A549 (cell line): ENCODE measurements around the gene CCDC34.

Experiments used
- CEBPB ChIP-seq, 2 experiments: fragments of >200 bp in 1 of 2; sonication (Bioruptor Twin) in 1 of 2; formaldehyde crosslinking in 1 of 2; IDR thresholded peaks; 2 replicates each; pipeline ENCODE4 v1.6.1; 2012 to 2016
- EP300 ChIP-seq, 2 experiments: fragments of >200 bp; sonication (Bioruptor Twin); formaldehyde crosslinking; IDR thresholded peaks; 2 replicates in 1 of 2; 3 replicates in 1 of 2; pipeline ENCODE4 v1.6.1; 2016 to 2017
- ESRRA ChIP-seq: fragments of 150-350 bp; IDR thresholded peaks from 2 replicates; pipeline ENCODE4 v1.6.1; 2014; ENCODE audit warnings: mild to moderate bottlenecking, low read length, borderline replicate concordance
- MAZ ChIP-seq: fragments of 150-350 bp; IDR thresholded peaks from 2 replicates; pipeline ENCODE4 v1.6.1; 2014; ENCODE audit warnings: antibody characterized with exemption, low read depth, low read length, borderline replicate concordance
- POLR2A ChIP-seq: IDR thresholded peaks from 2 replicates; pipeline ENCODE4 v1.6.1; 2012; ENCODE audit warnings: mild to moderate bottlenecking, low read length
- RAD21 ChIP-seq, 2 experiments: fragments of >200 bp in 1 of 2; sonication (Bioruptor Twin) in 1 of 2; formaldehyde crosslinking in 1 of 2; IDR thresholded peaks in 1 of 2; conservative IDR thresholded peaks in 1 of 2; 2 replicates in 1 of 2; 3 replicates in 1 of 2; pipeline ENCODE4 v1.6.1; 2012 to 2018; ENCODE audit warnings: inconsistent platforms in 1 of 2
- RNF2 ChIP-seq: fragments of 200-600 bp; sonication (generic); IDR thresholded peaks from 2 replicates; pipeline ENCODE4 v1.6.1; 2016; ENCODE audit warnings: low read depth, mild to moderate bottlenecking, antibody characterized with exemption, moderate library complexity, borderline replicate concordance
- TP53 ChIP-seq: fragments of 250-450 bp; sonication (Bioruptor Pico); IDR thresholded peaks from 2 replicates; pipeline ENCODE4 v1.5.0; 2021; ENCODE audit warnings: mild to moderate bottlenecking, moderate library complexity
- TF ChIP-seq, protein P1 (sequence below): fragments of >200 bp; sonication (Bioruptor Twin); formaldehyde crosslinking; IDR thresholded peaks from 3 replicates; pipeline ENCODE4 v1.5.1; 2016
- TF ChIP-seq, protein P2 (sequence below): IDR thresholded peaks from 2 replicates; pipeline ENCODE4 v1.6.1; 2012
- TF ChIP-seq, protein P3 (sequence below): fragments of 200-600 bp; sonication (generic); IDR thresholded peaks from 2 replicates; pipeline ENCODE4 v1.6.1; 2016; ENCODE audit warnings: antibody characterized with exemption, mild to moderate bottlenecking, moderate library complexity

DNA sequence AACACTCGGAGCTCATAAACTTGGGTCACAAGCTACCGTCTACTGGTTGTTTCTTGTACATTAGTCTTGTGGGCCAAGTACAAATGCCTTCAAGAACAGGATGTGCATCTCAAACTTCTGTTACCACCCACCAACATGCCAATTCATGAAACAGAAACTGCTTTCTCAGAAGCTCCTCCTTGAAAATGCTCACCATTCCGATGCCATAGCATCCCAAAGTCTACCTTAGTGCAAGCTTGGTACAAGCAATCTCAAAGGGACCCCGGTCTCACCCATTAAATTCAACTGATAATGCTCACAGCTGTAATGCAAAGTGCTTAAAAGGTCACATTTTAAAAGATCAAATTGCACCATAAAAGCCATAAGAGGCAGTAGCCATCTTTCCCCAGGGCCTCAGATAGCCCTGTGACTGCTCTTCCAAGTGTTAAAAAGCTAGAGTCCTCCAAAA lies 31.8 kb upstream of the CCDC34 start:
- TF ChIP-seq, protein P1, sequence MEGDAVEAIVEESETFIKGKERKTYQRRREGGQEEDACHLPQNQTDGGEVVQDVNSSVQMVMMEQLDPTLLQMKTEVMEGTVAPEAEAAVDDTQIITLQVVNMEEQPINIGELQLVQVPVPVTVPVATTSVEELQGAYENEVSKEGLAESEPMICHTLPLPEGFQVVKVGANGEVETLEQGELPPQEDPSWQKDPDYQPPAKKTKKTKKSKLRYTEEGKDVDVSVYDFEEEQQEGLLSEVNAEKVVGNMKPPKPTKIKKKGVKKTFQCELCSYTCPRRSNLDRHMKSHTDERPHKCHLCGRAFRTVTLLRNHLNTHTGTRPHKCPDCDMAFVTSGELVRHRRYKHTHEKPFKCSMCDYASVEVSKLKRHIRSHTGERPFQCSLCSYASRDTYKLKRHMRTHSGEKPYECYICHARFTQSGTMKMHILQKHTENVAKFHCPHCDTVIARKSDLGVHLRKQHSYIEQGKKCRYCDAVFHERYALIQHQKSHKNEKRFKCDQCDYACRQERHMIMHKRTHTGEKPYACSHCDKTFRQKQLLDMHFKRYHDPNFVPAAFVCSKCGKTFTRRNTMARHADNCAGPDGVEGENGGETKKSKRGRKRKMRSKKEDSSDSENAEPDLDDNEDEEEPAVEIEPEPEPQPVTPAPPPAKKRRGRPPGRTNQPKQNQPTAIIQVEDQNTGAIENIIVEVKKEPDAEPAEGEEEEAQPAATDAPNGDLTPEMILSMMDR, result no peak
- TF ChIP-seq MAZ (no peak), POLR2A (no peak), CEBPB (IDR thresholded peaks at IDR 0.05) (no peak), EP300 (IDR thresholded peaks at IDR 0.05) (no peak), TP53 (CRISPR knock-in tag) (no peak), RNF2 (no peak), ESRRA (no peak), RAD21 (conservative IDR thresholded peaks at IDR 0.05 in 1 of 2, IDR thresholded peaks at IDR 0.05 in 1 of 2) (no peak)
- TF ChIP-seq, protein P2, sequence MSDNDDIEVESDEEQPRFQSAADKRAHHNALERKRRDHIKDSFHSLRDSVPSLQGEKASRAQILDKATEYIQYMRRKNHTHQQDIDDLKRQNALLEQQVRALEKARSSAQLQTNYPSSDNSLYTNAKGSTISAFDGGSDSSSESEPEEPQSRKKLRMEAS, result no peak
- TF ChIP-seq, protein P3, sequence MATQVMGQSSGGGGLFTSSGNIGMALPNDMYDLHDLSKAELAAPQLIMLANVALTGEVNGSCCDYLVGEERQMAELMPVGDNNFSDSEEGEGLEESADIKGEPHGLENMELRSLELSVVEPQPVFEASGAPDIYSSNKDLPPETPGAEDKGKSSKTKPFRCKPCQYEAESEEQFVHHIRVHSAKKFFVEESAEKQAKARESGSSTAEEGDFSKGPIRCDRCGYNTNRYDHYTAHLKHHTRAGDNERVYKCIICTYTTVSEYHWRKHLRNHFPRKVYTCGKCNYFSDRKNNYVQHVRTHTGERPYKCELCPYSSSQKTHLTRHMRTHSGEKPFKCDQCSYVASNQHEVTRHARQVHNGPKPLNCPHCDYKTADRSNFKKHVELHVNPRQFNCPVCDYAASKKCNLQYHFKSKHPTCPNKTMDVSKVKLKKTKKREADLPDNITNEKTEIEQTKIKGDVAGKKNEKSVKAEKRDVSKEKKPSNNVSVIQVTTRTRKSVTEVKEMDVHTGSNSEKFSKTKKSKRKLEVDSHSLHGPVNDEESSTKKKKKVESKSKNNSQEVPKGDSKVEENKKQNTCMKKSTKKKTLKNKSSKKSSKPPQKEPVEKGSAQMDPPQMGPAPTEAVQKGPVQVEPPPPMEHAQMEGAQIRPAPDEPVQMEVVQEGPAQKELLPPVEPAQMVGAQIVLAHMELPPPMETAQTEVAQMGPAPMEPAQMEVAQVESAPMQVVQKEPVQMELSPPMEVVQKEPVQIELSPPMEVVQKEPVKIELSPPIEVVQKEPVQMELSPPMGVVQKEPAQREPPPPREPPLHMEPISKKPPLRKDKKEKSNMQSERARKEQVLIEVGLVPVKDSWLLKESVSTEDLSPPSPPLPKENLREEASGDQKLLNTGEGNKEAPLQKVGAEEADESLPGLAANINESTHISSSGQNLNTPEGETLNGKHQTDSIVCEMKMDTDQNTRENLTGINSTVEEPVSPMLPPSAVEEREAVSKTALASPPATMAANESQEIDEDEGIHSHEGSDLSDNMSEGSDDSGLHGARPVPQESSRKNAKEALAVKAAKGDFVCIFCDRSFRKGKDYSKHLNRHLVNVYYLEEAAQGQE, result no peak
